CD4-positive, CD25-positive, alpha-beta regulatory T cell (primary cell): ENCODE results near the gene CIB2. TPM values are rescaled to one million over a fixed set of nuclear protein-coding genes. Genes with fewer than 3 reads are reported as not detected.
A peak's percentile ranks its signal among the peaks of the same experiment; 100 is the strongest.

Source experiments
- ATAC-seq, 2 donors: fragments of 150-1000 bp; cut with Tn5 transposase; one replicate each; pipeline ENCODE4 v1.10.0; 2021; ENCODE audit warnings: low read depth in 2 of 2, moderate number of reproducible peaks in 2 of 2, moderate library complexity in 1 of 2
- DNase-seq, 3 donors: peaks; one replicate each; pipeline versions ENCODE4 v3.0.0 to v3.0.0-alpha.2; 2012 to 2022; ENCODE audit warnings: mixed read lengths in 1 of 3
- H3K27ac ChIP-seq: one replicate; pipeline ENCODE4 v1.7.0; 2013; ENCODE audit warnings: mild to moderate bottlenecking, low read length; ENCODE audit not compliant: insufficient read depth, poor library complexity, severe bottlenecking
- H3K27me3 ChIP-seq: one replicate; pipeline ENCODE4 v1.7.0; 2013; ENCODE audit warnings: low read length; ENCODE audit not compliant: control insufficient read depth, insufficient read depth
- H3K36me3 ChIP-seq: one replicate; pipeline ENCODE4 v1.7.0; 2013; ENCODE audit warnings: mild to moderate bottlenecking, low read length, moderate library complexity; ENCODE audit not compliant: control insufficient read depth, insufficient read depth
- H3K4me1 ChIP-seq: 2 replicates; pipeline ENCODE4 v1.7.0; 2013; ENCODE audit warnings: mild to moderate bottlenecking, low read length; ENCODE audit not compliant: insufficient read depth, control insufficient read depth, poor library complexity, severe bottlenecking
- H3K4me3 ChIP-seq: one replicate; pipeline ENCODE4 v1.7.0; 2013; ENCODE audit warnings: low read depth, mild to moderate bottlenecking, low read length, moderate library complexity
- H3K9me3 ChIP-seq, 2 experiments: 1 replicate in 1 of 2; 2 replicates in 1 of 2; pipeline ENCODE4 v1.7.0; 2013; ENCODE audit warnings: low read length in 2 of 2, mild to moderate bottlenecking in 1 of 2, moderate library complexity in 1 of 2; ENCODE audit not compliant: control insufficient read depth in 2 of 2
- H3K27ac Mint-ChIP-seq, 3 donors: one replicate each; pipeline ENCODE4 v1.8.0; 2020 to 2022; ENCODE audit warnings: mild to moderate bottlenecking in 3 of 3, mixed read lengths in 3 of 3, moderate library complexity in 2 of 3
- H3K27me3 Mint-ChIP-seq: one replicate; pipeline ENCODE4 v1.8.0; 2022; ENCODE audit warnings: mild to moderate bottlenecking, mixed read lengths
- H3K36me3 Mint-ChIP-seq: one replicate; pipeline ENCODE4 v1.8.0; 2020; ENCODE audit warnings: mixed read lengths
- H3K4me1 Mint-ChIP-seq, 4 donors: one replicate each; pipeline ENCODE4 v1.8.0; 2020 to 2022; ENCODE audit warnings: mixed read lengths in 4 of 4, mild to moderate bottlenecking in 1 of 4
- H3K4me3 Mint-ChIP-seq, 4 donors: one replicate each; pipeline ENCODE4 v1.8.0; 2020 to 2022; ENCODE audit warnings: mild to moderate bottlenecking in 4 of 4, mixed read lengths in 4 of 4, moderate library complexity in 3 of 4
- H3K9me3 Mint-ChIP-seq, 7 donors: one replicate each; pipeline ENCODE4 v1.8.0; 2020 to 2022; ENCODE audit warnings: mixed read lengths in 7 of 7, mild to moderate bottlenecking in 3 of 7, moderate library complexity in 2 of 7
- polyA plus RNA-seq, 4 donors: library from polyadenylated mRNA; unstranded; fragments of 300-500 nt; fragmentation: Illumina TruSeq; gene quantifications; one replicate each; pipeline ENCODE4 v1.2.3, GENCODE V29; 2021
- total RNA-seq: library from RNA; stranded (reverse); gene quantifications from one replicate; pipeline ENCODE4 v1.2.3, GENCODE V29; 2022

Gene CIB2
- total RNA-seq, result 1.2 TPM
- polyA plus RNA-seq, result 1 to 10 TPM in 3 of 4 donors, under 1 TPM in 1; 0.94 to 2.7 (median 1.9) TPM

DNA sequence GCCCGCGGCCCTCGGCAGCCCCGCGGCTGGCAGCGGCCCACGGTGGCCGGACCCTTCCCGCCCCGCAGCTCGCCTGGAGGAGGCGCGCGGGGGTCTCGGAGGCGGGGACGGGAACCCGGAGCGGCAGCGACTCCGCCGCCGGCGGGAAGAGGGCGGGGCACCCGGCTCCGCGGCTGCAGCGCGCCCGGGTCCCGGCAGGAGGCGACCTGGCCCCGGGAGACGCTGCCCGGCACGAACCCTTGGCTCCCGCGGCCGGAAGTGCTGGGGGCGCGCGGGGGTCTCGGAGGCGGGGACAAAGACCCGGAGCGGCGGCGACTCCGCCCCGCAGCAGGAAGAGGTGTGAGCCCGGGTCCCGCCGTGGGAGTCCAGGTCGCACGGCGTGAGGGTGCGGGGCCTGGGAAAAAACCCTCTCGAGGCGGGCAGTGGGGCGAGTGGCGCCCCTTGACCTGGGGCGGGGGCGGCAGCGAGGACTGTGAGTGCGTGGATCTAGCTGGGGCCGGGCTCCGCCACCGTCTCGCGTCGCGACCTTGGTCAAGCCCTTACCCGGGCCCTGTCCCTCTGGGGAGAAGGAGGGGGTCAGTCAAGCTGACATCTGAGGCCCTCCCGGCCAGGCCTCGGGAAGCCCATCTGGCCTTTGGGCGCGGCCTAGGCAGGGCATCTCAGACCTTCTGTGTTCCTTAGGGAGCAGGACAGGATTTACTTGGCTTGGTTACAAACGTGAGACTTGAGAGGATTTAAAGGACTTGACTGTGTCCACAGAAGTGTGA lies at the start of gene CIB2:
Gene CIB2 (minus strand): TSS at position 151 of the 767 bp plus-strand sequence. CDS start 230 bp downstream, outside the sequence.
- no peaks in the 10 kb centered on the region for H3K27me3 ChIP-seq
- Mint-ChIP-seq H3K36me3 (no peaks in the 10 kb centered on the region), H3K4me1 (peaks cover 0 to 42% (median 16%) of the 10 kb centered on the region in 4 donors), H3K9me3 (no peaks in the 10 kb centered on the region), H3K4me3 (peak within 1 kb of the TSS; percentile 82 to 95 (median 86)), H3K27ac (peak within 1 kb of the TSS; percentile 74 to 86 (median 81)), H3K27me3 (peaks cover 7% of the 10 kb centered on the region)
- DNase-seq, result peak; percentile 75 to 81 (median 79)
- no peaks in the 10 kb centered on the region for H3K9me3 ChIP-seq
- H3K4me1 ChIP-seq, result peaks cover 10% of the 10 kb centered on the region
- no peaks in the 10 kb centered on the region for H3K36me3 ChIP-seq
- peak within 1 kb of the TSS; percentile 77 for H3K27ac ChIP-seq
- H3K4me3 ChIP-seq, result peak within 1 kb of the TSS; percentile 85
- ATAC-seq, result peak; percentile 80 to 85

- Mint-ChIP-seq H3K4me3 (no peak overlapping the region), H3K27me3 (peaks cover 17% of the 10 kb centered on the region), H3K4me1 (peaks cover 0 to 3% (median 2%) of the 10 kb centered on the region in 4 donors), H3K36me3 (no peaks in the 10 kb centered on the region), H3K27ac (no peak overlapping the region), H3K9me3 (peaks cover 0 to 4% (median 0%) of the 10 kb centered on the region in 7 donors)
- DNase-seq (no peak), ATAC-seq (no peak)
- H3K9me3 ChIP-seq, result no peaks in the 10 kb centered on the region
- no peak overlapping the region for H3K4me3 ChIP-seq
- H3K4me1 ChIP-seq, result no peaks in the 10 kb centered on the region
- H3K36me3 ChIP-seq, result no peaks in the 10 kb centered on the region
- H3K27ac ChIP-seq, result no peak overlapping the region
- H3K27me3 ChIP-seq, result no peaks in the 10 kb centered on the region
Observed at GRCh38 chr15:78179906-78180305, 48.7 kb upstream of the CIB2 start.

- no peak overlapping the region for H3K27ac Mint-ChIP-seq
- no peaks in the 10 kb centered on the region for H3K9me3 ChIP-seq
- H3K36me3 Mint-ChIP-seq, result peaks cover 4% of the 10 kb centered on the region
- no peak overlapping the region for H3K27ac ChIP-seq
- H3K9me3 Mint-ChIP-seq, result peaks cover 0 to 4% (median 0%) of the 10 kb centered on the region in 7 donors
- DNase-seq (no peak), ATAC-seq (no peak)
- no peaks in the 10 kb centered on the region for H3K27me3 ChIP-seq
- no peak overlapping the region for H3K4me3 Mint-ChIP-seq
- H3K27me3 Mint-ChIP-seq, result peaks cover 12% of the 10 kb centered on the region
- no peaks in the 10 kb centered on the region for H3K36me3 ChIP-seq
- no peak overlapping the region for H3K4me3 ChIP-seq
- peaks cover 0 to 7% (median 5%) of the 10 kb centered on the region in 4 donors for H3K4me1 Mint-ChIP-seq
- peaks cover 2% of the 10 kb centered on the region for H3K4me1 ChIP-seq
Observed at GRCh38 chr15:78179286-78179840, 48.1 kb upstream of the CIB2 start.

GRCh38 chr15:78178064-78178463 lies 46.8 kb upstream of the CIB2 start:
- Mint-ChIP-seq H3K4me1 (peaks cover 5 to 19% (median 9%) of the 10 kb centered on the region in 4 donors), H3K4me3 (no peak overlapping the region), H3K9me3 (peaks cover 0 to 2% (median 0%) of the 10 kb centered on the region in 7 donors), H3K27ac (no peak overlapping the region), H3K36me3 (peaks cover 9% of the 10 kb centered on the region), H3K27me3 (peaks cover 5% of the 10 kb centered on the region)
- no peak overlapping the region for H3K27ac ChIP-seq
- H3K4me3 ChIP-seq, result no peak overlapping the region
- no peak for ATAC-seq
- no peak for DNase-seq
- no peaks in the 10 kb centered on the region for H3K27me3 ChIP-seq
- peaks cover 9% of the 10 kb centered on the region for H3K4me1 ChIP-seq
- no peaks in the 10 kb centered on the region for H3K36me3 ChIP-seq
- H3K9me3 ChIP-seq, result no peaks in the 10 kb centered on the region

DNA sequence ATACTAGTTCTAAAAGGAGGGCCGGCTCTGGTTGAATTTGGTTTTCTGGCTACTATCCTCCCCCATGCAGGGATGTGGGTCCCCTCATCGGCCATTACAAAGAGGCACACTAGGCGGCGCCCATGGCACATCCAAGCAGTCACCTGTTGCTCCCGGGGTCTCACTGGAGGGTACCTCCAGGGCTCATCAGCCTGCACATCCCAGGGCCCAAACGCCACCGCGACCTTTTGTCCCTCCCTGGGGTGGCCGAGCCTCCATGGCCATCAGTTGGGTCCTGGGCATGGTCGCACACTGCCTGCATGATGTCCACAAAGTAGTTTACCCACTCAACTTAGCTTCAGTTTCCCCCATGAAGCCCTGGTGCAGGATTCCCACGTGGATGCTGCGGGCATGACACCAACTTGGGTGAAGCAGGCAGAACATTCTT lies 46.2 kb upstream of the CIB2 start:
- H3K27me3 ChIP-seq, result no peaks in the 10 kb centered on the region
- DNase-seq (peak in 1 of 3 donors; percentile 25), ATAC-seq (peak in 1 of 2 donors; percentile 19)
- Mint-ChIP-seq H3K9me3 (peaks cover 0 to 1% (median 0%) of the 10 kb centered on the region in 7 donors), H3K36me3 (peaks cover 13% of the 10 kb centered on the region), H3K27ac (no peak overlapping the region), H3K27me3 (no peaks in the 10 kb centered on the region), H3K4me1 (peaks cover 5 to 22% (median 10%) of the 10 kb centered on the region in 4 donors), H3K4me3 (no peak overlapping the region)
- peaks cover 4% of the 10 kb centered on the region for H3K36me3 ChIP-seq
- peaks cover 9% of the 10 kb centered on the region for H3K4me1 ChIP-seq
- no peak overlapping the region for H3K27ac ChIP-seq
- H3K4me3 ChIP-seq, result no peak overlapping the region
- no peaks in the 10 kb centered on the region for H3K9me3 ChIP-seq

DNA sequence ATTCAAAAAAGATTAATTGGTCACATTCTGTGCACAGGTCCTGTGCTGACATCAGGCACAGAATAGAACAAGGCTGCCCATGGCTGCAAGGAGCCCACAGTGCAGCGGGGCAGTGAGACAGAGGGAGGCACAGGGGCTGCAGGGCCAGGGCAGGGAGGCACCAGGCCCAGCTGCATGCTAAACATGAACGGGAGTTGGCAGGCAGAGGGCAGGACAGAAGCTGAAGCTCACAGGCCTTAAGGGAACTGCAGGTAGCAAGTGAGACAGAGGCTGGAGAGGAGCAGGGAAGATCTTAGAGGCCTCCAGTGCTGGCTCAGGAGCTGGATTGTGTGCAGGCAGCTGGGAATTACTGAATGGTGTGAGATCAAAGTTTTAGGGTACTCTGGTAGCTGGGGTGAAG lies 44.1 kb upstream of the CIB2 start:
- Mint-ChIP-seq H3K27ac (peak overlapping the region in 1 of 3 donors; percentile 59), H3K4me1 (peaks cover 5 to 22% (median 10%) of the 10 kb centered on the region in 4 donors), H3K4me3 (peak overlapping the region in 1 of 4 donors; percentile 46), H3K9me3 (peaks cover 0 to 1% (median 0%) of the 10 kb centered on the region in 7 donors), H3K27me3 (no peaks in the 10 kb centered on the region), H3K36me3 (peaks cover 27% of the 10 kb centered on the region)
- no peaks in the 10 kb centered on the region for H3K9me3 ChIP-seq
- H3K27me3 ChIP-seq, result no peaks in the 10 kb centered on the region
- H3K4me1 ChIP-seq, result peaks cover 9% of the 10 kb centered on the region
- no peak overlapping the region for H3K27ac ChIP-seq
- no peak overlapping the region for H3K4me3 ChIP-seq
- no peak for ATAC-seq
- peaks cover 24% of the 10 kb centered on the region for H3K36me3 ChIP-seq
- no peak for DNase-seq

GRCh38 chr15:78174401-78174800 lies 43.2 kb upstream of the CIB2 start:
- H3K4me1 Mint-ChIP-seq, result peaks cover 5 to 22% (median 10%) of the 10 kb centered on the region in 4 donors
- H3K27ac Mint-ChIP-seq, result no peak overlapping the region

More at GRCh38 chr15:78174401-78174800, 43.2 kb upstream of the CIB2 start:
- Mint-ChIP-seq H3K27me3 (no peaks in the 10 kb centered on the region), H3K4me3 (no peak overlapping the region), H3K36me3 (peaks cover 37% of the 10 kb centered on the region), H3K9me3 (peaks cover 0 to 1% (median 0%) of the 10 kb centered on the region in 7 donors)
- ATAC-seq (peak; percentile 29 to 39), DNase-seq (peak in 1 of 3 donors; percentile 43)
- H3K27ac ChIP-seq, result no peak overlapping the region
- no peaks in the 10 kb centered on the region for H3K9me3 ChIP-seq
- H3K27me3 ChIP-seq, result no peaks in the 10 kb centered on the region
- H3K4me1 ChIP-seq, result peaks cover 9% of the 10 kb centered on the region
- H3K4me3 ChIP-seq, result no peak overlapping the region
- H3K36me3 ChIP-seq, result peaks cover 34% of the 10 kb centered on the region
